GM23338 (cell line): ENCODE measurements around the gene ADGRB3. TPM values are rescaled to one million over a fixed set of nuclear protein-coding genes. Genes with fewer than 3 reads are reported as not detected.

Experiments used
- ATAC-seq: fragments of 200-7000 bp; cut with Tn5 transposase; 3 replicates; pipeline ENCODE4 v1.9.1; 2020
- DNase-seq: peaks from one replicate; pipeline ENCODE4 v3.0.0-alpha.2; 2015; ENCODE audit warnings: low spot score
- H2AFZ ChIP-seq: fragments of 200-600 bp; sonication (generic); 2 replicates; pipeline ENCODE4 v1.8.0; 2016; ENCODE audit warnings: antibody characterized with exemption, mild to moderate bottlenecking, moderate library complexity
- H3F3A ChIP-seq: fragments of 200-600 bp; sonication (generic); replicated peaks from 2 replicates; pipeline ENCODE4 v1.8.0; 2017; ENCODE audit warnings: antibody characterized with exemption, mixed run types, low read depth
- H3K27ac ChIP-seq: fragments of 200-600 bp; sonication (generic); 2 replicates; pipeline ENCODE4 v1.6.1; 2016; ENCODE audit warnings: low read depth
- H3K27me3 ChIP-seq: fragments of 200-600 bp; sonication (generic); 2 replicates; pipeline ENCODE4 v1.8.0; 2016; ENCODE audit warnings: mild to moderate bottlenecking, mixed run types, moderate library complexity; ENCODE audit not compliant: insufficient read depth
- H3K36me3 ChIP-seq: fragments of 200-600 bp; sonication (generic); 2 replicates; pipeline ENCODE4 v1.8.0; 2016; ENCODE audit warnings: mild to moderate bottlenecking; ENCODE audit not compliant: insufficient read depth
- H3K4me1 ChIP-seq: fragments of 200-600 bp; sonication (generic); 2 replicates; pipeline ENCODE4 v1.8.0; 2016; ENCODE audit warnings: mild to moderate bottlenecking, moderate library complexity; ENCODE audit not compliant: insufficient read depth
- H3K4me2 ChIP-seq: fragments of 200-600 bp; sonication (generic); 2 replicates; pipeline ENCODE4 v1.7.1; 2017; ENCODE audit warnings: mixed run types
- H3K4me3 ChIP-seq: fragments of 200-600 bp; sonication (generic); 2 replicates; pipeline ENCODE4 v1.6.1; 2016; ENCODE audit warnings: mixed run types
- H3K79me2 ChIP-seq: fragments of 200-600 bp; sonication (generic); replicated peaks from 2 replicates; pipeline ENCODE4 v1.8.0; 2017; ENCODE audit warnings: mild to moderate bottlenecking; ENCODE audit not compliant: insufficient read depth
- H3K9me2 ChIP-seq: fragments of 200-600 bp; sonication (generic); 2 replicates; pipeline ENCODE4 v1.8.0; 2017; ENCODE audit not compliant: insufficient read depth
- H4K20me1 ChIP-seq: fragments of 200-600 bp; sonication (generic); replicated peaks from 2 replicates; pipeline ENCODE4 v1.8.0; 2017; ENCODE audit warnings: mild to moderate bottlenecking; ENCODE audit not compliant: insufficient read depth
- H3K27ac Mint-ChIP-seq: 2 replicates; pipeline ENCODE4 v1.8.0; 2020; ENCODE audit warnings: inconsistent platforms, mild to moderate bottlenecking, moderate library complexity, mixed read lengths
- H3K27me3 Mint-ChIP-seq: 3 replicates; pipeline ENCODE4 v1.8.0; 2022; ENCODE audit warnings: low read depth, mild to moderate bottlenecking, moderate library complexity, mixed read lengths, inconsistent platforms; ENCODE audit not compliant: insufficient read depth, poor library complexity
- H3K36me3 Mint-ChIP-seq: 3 replicates; pipeline ENCODE4 v1.8.0; 2021; ENCODE audit warnings: low read depth, mild to moderate bottlenecking, inconsistent platforms, moderate library complexity, mixed read lengths
- H3K4me1 Mint-ChIP-seq: 3 replicates; pipeline ENCODE4 v1.8.0; 2020; ENCODE audit warnings: mild to moderate bottlenecking, inconsistent platforms, mixed read lengths
- H3K4me3 Mint-ChIP-seq: 3 replicates; pipeline ENCODE4 v1.8.0; 2021; ENCODE audit warnings: moderate library complexity, mild to moderate bottlenecking, inconsistent platforms, mixed read lengths
- H3K9me3 Mint-ChIP-seq: 3 replicates; pipeline ENCODE4 v1.8.0; 2020; ENCODE audit warnings: moderate library complexity, mild to moderate bottlenecking, inconsistent platforms, mixed read lengths
- CREB1 ChIP-seq: fragments of 250-450 bp; sonication (Bioruptor Pico); IDR thresholded peaks from 2 replicates; pipeline ENCODE4 v1.5.0; 2020; ENCODE audit warnings: low read depth, mild to moderate bottlenecking, moderate library complexity
- EZH2 ChIP-seq: fragments of 200-600 bp; sonication (generic); IDR thresholded peaks from one replicate; pipeline ENCODE4 v1.8.0; 2017; ENCODE audit warnings: antibody characterized with exemption, mild to moderate bottlenecking, low read depth; ENCODE audit not compliant: unreplicated experiment
- EZH2phosphoT487 ChIP-seq: fragments of 200-600 bp; sonication (generic); IDR thresholded peaks from one replicate; pipeline ENCODE4 v1.8.1; 2018; ENCODE audit warnings: antibody characterized with exemption; ENCODE audit not compliant: unreplicated experiment
- JUNB ChIP-seq: IDR thresholded peaks from one replicate; pipeline ENCODE4 v1.6.1; 2016; ENCODE audit warnings: antibody characterized with exemption; ENCODE audit not compliant: unreplicated experiment
- NANOG ChIP-seq: IDR thresholded peaks from 2 replicates; pipeline ENCODE4 v1.6.1; 2016; ENCODE audit warnings: antibody characterized with exemption, borderline replicate concordance
- POLR2AphosphoS5 ChIP-seq: IDR thresholded peaks from 2 replicates; pipeline ENCODE4 v1.6.1; 2016; ENCODE audit warnings: antibody characterized with exemption, low read depth
- STAT1 ChIP-seq: IDR thresholded peaks from one replicate; pipeline ENCODE4 v1.6.1; 2016; ENCODE audit warnings: antibody characterized with exemption; ENCODE audit not compliant: unreplicated experiment
- ZNF114 ChIP-seq: fragments of 250-450 bp; sonication (Bioruptor Pico); IDR thresholded peaks from 2 replicates; pipeline ENCODE4 v1.5.0; 2020; ENCODE audit warnings: mild to moderate bottlenecking, moderate library complexity
- ZNF331 ChIP-seq: fragments of 250-450 bp; sonication (Bioruptor Pico); IDR thresholded peaks from 2 replicates; pipeline ENCODE4 v1.5.0; 2020; ENCODE audit warnings: low read depth, mild to moderate bottlenecking, moderate library complexity
- polyA plus RNA-seq: library from polyadenylated mRNA; unstranded; fragments of >200 nt; fragmentation: Nextera tagmentation; extraction: Ambion mirVana; gene quantifications from 2 replicates; pipeline ENCODE4 v1.2.1, GENCODE V29; 2016
- total RNA-seq: library from RNA; depleted of rRNA; stranded (reverse); fragments of >200 nt; shearing (Covaris generic); gene quantifications from 2 replicates; pipeline ENCODE4 v1.2.3, GENCODE V29; 2014
- TF ChIP-seq, protein P1 (sequence below): IDR thresholded peaks from 2 replicates; pipeline ENCODE4 v1.6.1; 2016; ENCODE audit warnings: antibody characterized with exemption
- TF ChIP-seq, protein P2 (sequence below): fragments of 250-450 bp; sonication (Bioruptor Pico); IDR thresholded peaks from 2 replicates; pipeline ENCODE4 v1.5.0; 2020; ENCODE audit warnings: mild to moderate bottlenecking, moderate library complexity
- TF ChIP-seq, protein P3 (sequence below), 2 experiments: fragments of 200-600 bp in 1 of 2; sonication (generic) in 1 of 2; conservative IDR thresholded peaks; 2 replicates each; pipeline versions ENCODE4 v1.5.1 to v1.6.1; 2016 to 2017; ENCODE audit warnings: antibody characterized with exemption in 2 of 2, low read depth in 2 of 2, mild to moderate bottlenecking in 2 of 2, moderate library complexity in 1 of 2
- TF ChIP-seq, protein P4 (sequence below): IDR thresholded peaks from one replicate; pipeline ENCODE4 v1.6.1; 2018; ENCODE audit warnings: antibody characterized with exemption; ENCODE audit not compliant: unreplicated experiment

Gene ADGRB3
- total and polyA plus RNA-seq, 2 experiments from 2014 or later = 0.92 to 4.0 TPM

DNA sequence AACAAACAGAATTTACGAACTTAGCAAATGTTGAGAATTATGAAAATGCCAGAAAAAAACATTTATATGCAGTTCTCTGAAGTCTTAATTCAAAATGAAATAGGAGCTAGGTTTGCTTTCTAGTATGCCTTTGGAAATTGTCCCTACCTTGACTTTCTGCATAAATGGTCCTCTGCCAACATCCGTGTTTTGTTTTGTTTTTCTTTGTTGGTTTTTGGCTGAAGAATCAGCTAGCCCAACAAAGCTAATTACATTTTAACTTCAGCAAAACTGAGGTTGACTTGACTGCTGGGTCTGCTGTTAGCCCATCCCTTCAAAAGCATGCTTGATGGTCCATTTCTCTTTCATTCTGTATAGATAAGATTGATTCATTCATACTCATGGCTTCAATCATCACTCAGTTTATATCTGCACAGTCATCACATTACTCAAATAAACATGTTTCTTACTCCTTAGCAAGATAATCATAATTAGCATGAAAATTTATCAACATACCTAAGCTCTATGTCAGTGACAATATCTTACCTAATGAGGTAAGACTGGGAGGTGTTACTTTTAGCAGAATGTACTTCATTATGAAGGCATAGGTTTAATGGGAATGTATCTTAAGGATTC lies 76.4 kb downstream of the ADGRB3 start:
- H3K4me3 Mint-ChIP-seq = no peak overlapping the region
- H3K27me3 ChIP-seq = no peaks in the 10 kb centered on the region
- no peak overlapping the region for H3K4me3 ChIP-seq
- no peaks in the 10 kb centered on the region for H4K20me1 ChIP-seq
- TF ChIP-seq ZNF331 (CRISPR knock-in tag) (no peak), EZH2phosphoT487 (no peak), STAT1 (no peak), ZNF114 (CRISPR knock-in tag) (no peak), POLR2AphosphoS5 (no peak), CREB1 (CRISPR knock-in tag) (no peak), EZH2 (no peak), NANOG (no peak), JUNB (no peak)
- TF ChIP-seq, protein P1, sequence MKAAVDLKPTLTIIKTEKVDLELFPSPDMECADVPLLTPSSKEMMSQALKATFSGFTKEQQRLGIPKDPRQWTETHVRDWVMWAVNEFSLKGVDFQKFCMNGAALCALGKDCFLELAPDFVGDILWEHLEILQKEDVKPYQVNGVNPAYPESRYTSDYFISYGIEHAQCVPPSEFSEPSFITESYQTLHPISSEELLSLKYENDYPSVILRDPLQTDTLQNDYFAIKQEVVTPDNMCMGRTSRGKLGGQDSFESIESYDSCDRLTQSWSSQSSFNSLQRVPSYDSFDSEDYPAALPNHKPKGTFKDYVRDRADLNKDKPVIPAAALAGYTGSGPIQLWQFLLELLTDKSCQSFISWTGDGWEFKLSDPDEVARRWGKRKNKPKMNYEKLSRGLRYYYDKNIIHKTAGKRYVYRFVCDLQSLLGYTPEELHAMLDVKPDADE = no peak
- TF ChIP-seq, protein P2, sequence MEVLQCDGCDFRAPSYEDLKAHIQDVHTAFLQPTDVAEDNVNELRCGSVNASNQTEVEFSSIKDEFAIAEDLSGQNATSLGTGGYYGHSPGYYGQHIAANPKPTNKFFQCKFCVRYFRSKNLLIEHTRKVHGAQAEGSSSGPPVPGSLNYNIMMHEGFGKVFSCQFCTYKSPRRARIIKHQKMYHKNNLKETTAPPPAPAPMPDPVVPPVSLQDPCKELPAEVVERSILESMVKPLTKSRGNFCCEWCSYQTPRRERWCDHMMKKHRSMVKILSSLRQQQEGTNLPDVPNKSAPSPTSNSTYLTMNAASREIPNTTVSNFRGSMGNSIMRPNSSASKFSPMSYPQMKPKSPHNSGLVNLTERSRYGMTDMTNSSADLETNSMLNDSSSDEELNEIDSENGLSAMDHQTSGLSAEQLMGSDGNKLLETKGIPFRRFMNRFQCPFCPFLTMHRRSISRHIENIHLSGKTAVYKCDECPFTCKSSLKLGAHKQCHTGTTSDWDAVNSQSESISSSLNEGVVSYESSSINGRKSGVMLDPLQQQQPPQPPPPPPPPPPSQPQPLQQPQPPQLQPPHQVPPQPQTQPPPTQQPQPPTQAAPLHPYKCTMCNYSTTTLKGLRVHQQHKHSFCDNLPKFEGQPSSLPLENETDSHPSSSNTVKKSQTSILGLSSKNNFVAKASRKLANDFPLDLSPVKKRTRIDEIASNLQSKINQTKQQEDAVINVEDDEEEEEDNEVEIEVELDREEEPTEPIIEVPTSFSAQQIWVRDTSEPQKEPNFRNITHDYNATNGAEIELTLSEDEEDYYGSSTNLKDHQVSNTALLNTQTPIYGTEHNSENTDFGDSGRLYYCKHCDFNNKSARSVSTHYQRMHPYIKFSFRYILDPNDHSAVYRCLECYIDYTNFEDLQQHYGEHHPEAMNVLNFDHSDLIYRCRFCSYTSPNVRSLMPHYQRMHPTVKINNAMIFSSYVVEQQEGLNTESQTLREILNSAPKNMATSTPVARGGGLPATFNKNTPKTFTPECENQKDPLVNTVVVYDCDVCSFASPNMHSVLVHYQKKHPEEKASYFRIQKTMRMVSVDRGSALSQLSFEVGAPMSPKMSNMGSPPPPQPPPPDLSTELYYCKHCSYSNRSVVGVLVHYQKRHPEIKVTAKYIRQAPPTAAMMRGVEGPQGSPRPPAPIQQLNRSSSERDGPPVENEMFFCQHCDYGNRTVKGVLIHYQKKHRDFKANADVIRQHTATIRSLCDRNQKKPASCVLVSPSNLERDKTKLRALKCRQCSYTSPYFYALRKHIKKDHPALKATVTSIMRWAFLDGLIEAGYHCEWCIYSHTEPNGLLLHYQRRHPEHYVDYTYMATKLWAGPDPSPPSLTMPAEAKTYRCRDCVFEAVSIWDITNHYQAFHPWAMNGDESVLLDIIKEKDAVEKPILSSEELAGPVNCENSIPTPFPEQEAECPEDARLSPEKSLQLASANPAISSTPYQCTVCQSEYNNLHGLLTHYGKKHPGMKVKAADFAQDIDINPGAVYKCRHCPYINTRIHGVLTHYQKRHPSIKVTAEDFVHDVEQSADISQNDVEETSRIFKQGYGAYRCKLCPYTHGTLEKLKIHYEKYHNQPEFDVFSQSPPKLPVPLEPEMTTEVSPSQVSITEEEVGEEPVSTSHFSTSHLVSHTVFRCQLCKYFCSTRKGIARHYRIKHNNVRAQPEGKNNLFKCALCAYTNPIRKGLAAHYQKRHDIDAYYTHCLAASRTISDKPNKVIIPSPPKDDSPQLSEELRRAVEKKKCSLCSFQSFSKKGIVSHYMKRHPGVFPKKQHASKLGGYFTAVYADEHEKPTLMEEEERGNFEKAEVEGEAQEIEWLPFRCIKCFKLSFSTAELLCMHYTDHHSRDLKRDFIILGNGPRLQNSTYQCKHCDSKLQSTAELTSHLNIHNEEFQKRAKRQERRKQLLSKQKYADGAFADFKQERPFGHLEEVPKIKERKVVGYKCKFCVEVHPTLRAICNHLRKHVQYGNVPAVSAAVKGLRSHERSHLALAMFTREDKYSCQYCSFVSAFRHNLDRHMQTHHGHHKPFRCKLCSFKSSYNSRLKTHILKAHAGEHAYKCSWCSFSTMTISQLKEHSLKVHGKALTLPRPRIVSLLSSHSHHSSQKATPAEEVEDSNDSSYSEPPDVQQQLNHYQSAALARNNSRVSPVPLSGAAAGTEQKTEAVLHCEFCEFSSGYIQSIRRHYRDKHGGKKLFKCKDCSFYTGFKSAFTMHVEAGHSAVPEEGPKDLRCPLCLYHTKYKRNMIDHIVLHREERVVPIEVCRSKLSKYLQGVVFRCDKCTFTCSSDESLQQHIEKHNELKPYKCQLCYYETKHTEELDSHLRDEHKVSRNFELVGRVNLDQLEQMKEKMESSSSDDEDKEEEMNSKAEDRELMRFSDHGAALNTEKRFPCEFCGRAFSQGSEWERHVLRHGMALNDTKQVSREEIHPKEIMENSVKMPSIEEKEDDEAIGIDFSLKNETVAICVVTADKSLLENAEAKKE (CRISPR knock-in tag) = no peak
- TF ChIP-seq, protein P3, sequence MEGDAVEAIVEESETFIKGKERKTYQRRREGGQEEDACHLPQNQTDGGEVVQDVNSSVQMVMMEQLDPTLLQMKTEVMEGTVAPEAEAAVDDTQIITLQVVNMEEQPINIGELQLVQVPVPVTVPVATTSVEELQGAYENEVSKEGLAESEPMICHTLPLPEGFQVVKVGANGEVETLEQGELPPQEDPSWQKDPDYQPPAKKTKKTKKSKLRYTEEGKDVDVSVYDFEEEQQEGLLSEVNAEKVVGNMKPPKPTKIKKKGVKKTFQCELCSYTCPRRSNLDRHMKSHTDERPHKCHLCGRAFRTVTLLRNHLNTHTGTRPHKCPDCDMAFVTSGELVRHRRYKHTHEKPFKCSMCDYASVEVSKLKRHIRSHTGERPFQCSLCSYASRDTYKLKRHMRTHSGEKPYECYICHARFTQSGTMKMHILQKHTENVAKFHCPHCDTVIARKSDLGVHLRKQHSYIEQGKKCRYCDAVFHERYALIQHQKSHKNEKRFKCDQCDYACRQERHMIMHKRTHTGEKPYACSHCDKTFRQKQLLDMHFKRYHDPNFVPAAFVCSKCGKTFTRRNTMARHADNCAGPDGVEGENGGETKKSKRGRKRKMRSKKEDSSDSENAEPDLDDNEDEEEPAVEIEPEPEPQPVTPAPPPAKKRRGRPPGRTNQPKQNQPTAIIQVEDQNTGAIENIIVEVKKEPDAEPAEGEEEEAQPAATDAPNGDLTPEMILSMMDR (conservative IDR thresholded peaks at IDR 0.05; ENCODE audit: low read depth in 2 of 2) = no peak
- TF ChIP-seq, protein P4, sequence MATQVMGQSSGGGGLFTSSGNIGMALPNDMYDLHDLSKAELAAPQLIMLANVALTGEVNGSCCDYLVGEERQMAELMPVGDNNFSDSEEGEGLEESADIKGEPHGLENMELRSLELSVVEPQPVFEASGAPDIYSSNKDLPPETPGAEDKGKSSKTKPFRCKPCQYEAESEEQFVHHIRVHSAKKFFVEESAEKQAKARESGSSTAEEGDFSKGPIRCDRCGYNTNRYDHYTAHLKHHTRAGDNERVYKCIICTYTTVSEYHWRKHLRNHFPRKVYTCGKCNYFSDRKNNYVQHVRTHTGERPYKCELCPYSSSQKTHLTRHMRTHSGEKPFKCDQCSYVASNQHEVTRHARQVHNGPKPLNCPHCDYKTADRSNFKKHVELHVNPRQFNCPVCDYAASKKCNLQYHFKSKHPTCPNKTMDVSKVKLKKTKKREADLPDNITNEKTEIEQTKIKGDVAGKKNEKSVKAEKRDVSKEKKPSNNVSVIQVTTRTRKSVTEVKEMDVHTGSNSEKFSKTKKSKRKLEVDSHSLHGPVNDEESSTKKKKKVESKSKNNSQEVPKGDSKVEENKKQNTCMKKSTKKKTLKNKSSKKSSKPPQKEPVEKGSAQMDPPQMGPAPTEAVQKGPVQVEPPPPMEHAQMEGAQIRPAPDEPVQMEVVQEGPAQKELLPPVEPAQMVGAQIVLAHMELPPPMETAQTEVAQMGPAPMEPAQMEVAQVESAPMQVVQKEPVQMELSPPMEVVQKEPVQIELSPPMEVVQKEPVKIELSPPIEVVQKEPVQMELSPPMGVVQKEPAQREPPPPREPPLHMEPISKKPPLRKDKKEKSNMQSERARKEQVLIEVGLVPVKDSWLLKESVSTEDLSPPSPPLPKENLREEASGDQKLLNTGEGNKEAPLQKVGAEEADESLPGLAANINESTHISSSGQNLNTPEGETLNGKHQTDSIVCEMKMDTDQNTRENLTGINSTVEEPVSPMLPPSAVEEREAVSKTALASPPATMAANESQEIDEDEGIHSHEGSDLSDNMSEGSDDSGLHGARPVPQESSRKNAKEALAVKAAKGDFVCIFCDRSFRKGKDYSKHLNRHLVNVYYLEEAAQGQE = no peak
- no peak overlapping the region for H3K4me2 ChIP-seq
- DNase-seq (no peak), ATAC-seq (no peak)
- H3K9me3 Mint-ChIP-seq = no peaks in the 10 kb centered on the region
- H3K4me1 ChIP-seq = peaks cover 40% of the 10 kb centered on the region
- H3F3A ChIP-seq = no peaks in the 10 kb centered on the region
- H3K4me1 Mint-ChIP-seq = peaks cover 44% of the 10 kb centered on the region
- H3K27ac Mint-ChIP-seq = no peak overlapping the region
- H3K36me3 Mint-ChIP-seq = no peaks in the 10 kb centered on the region
- H3K27me3 Mint-ChIP-seq = no peaks in the 10 kb centered on the region
- no peak overlapping the region for H2AFZ ChIP-seq
- H3K9me2 ChIP-seq = no peaks in the 10 kb centered on the region
- H3K27ac ChIP-seq = no peak overlapping the region
- no peaks in the 10 kb centered on the region for H3K79me2 ChIP-seq
- H3K36me3 ChIP-seq = no peaks in the 10 kb centered on the region
